ENCODE measurements around the gene CDH23.
A peak's percentile ranks its signal among the peaks of the same experiment; 100 is the strongest.

GRCh38 chr10:71696628-71697326, 300.1 kb downstream of the CDH23 start:
- TF ChIP-seq POLR2AphosphoS5 (IDR thresholded peaks at IDR 0.05) (no peak), POLR2A (IDR thresholded peaks at IDR 0.05; ENCODE audit: low read depth) (no peak)
- TF ChIP-seq, protein P1, sequence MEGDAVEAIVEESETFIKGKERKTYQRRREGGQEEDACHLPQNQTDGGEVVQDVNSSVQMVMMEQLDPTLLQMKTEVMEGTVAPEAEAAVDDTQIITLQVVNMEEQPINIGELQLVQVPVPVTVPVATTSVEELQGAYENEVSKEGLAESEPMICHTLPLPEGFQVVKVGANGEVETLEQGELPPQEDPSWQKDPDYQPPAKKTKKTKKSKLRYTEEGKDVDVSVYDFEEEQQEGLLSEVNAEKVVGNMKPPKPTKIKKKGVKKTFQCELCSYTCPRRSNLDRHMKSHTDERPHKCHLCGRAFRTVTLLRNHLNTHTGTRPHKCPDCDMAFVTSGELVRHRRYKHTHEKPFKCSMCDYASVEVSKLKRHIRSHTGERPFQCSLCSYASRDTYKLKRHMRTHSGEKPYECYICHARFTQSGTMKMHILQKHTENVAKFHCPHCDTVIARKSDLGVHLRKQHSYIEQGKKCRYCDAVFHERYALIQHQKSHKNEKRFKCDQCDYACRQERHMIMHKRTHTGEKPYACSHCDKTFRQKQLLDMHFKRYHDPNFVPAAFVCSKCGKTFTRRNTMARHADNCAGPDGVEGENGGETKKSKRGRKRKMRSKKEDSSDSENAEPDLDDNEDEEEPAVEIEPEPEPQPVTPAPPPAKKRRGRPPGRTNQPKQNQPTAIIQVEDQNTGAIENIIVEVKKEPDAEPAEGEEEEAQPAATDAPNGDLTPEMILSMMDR (IDR thresholded peaks at IDR 0.05), result peak; percentile 68 to 83 (median 75)
